ENCODE data around the gene NOC2L. TPM values are rescaled to one million over a fixed set of nuclear protein-coding genes. Genes with fewer than 3 reads are reported as not detected.

The NOC2L gene
- total RNA-seq, 2 donors from 2014 or later: 29.5 to 38.8 TPM

DNA sequence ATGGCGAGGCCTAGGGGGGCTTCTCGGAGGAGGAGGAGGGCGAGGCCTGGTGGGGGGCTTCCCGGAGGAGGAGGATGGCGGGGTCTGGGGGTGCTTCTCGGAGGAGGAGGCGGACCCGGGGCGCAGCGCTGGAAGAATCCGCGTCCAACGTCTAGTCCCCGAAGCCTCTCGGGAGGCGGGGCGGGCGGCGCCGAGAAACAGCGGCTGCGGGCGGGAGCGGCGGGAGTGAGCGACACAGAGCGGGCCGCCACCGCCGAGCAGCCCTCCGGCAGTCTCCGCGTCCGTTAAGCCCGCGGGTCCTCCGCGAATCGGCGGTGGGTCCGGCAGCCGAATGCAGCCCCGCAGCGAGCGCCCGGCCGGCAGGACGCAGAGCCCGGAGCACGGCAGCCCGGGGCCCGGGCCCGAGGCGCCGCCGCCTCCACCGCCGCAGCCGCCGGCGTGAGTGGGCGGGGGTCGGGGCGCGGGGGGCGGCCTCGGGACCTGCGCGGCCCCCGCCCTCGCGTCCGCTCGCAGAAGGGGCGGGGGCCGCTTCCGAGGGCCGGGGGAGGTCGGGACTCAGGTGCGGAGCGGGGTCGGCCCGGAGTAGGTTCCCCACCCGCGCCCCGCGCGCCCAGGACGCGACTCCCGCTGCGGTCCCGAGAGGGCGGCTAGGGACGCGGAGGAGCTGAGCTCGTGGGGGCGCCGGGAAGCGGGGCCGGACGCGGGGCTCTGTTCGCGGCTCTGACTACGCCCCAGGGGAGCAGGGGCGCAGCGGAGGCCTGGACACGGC, 1.5 kb upstream of the NOC2L start, which contains the start of gene KLHL17:
TSS of gene KLHL17 (plus strand) at position 222 of the 769 bp plus-strand sequence. CDS start at position 332, 110 bp downstream.
- DNase-seq (ENCODE audit: low spot score): peak; percentile 70
- H3K27ac ChIP-seq: peak within 1 kb of the TSS; percentile 16 to 31

DNA sequence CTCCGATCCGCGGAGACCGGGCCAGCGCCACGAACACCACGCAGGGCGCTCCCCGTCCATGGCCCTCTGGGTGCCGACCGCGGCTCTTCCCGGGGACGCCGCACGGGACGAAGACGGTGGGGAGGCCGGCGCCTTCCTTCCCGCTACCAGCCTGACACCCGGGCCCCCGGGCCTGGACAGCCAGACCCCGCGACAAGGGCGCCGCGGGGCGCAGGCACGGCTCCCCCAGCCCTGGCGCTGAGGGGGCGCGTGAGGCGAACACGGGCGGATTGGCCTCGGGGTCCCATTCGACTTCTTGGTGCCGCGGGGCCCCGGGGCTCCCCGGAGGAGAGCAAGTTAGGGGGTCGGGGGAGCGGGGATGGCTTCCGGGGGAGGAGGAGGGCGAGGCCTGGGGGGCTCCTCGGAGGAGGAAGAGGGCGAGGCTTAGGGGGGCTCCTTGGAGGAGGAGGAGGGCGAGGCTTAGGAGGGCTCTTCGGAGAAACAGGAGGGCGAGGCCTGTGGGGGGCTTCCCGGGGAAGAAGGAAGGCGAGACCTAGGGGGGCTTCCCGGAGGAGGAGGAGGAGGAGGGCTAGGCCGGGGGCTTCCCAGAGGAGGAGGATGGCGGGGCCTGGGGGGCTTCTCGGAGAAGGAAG, 791 bp upstream of the NOC2L start:
- no peaks in the 10 kb centered on the region for H3K9me3 ChIP-seq
- H3K36me3 ChIP-seq: peaks cover 19% of the 10 kb centered on the region
- DNase-seq (ENCODE audit: low spot score): no peak
- TF ChIP-seq, protein P1, sequence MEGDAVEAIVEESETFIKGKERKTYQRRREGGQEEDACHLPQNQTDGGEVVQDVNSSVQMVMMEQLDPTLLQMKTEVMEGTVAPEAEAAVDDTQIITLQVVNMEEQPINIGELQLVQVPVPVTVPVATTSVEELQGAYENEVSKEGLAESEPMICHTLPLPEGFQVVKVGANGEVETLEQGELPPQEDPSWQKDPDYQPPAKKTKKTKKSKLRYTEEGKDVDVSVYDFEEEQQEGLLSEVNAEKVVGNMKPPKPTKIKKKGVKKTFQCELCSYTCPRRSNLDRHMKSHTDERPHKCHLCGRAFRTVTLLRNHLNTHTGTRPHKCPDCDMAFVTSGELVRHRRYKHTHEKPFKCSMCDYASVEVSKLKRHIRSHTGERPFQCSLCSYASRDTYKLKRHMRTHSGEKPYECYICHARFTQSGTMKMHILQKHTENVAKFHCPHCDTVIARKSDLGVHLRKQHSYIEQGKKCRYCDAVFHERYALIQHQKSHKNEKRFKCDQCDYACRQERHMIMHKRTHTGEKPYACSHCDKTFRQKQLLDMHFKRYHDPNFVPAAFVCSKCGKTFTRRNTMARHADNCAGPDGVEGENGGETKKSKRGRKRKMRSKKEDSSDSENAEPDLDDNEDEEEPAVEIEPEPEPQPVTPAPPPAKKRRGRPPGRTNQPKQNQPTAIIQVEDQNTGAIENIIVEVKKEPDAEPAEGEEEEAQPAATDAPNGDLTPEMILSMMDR (IDR thresholded peaks at IDR 0.05): no peak
- H3K27me3 ChIP-seq: no peaks in the 10 kb centered on the region
- H3K27ac ChIP-seq: peak overlapping the region in 1 of 2 donors; percentile 31
- peaks cover 0 to 33% of the 10 kb centered on the region in 2 donors for H3K4me1 ChIP-seq
- peak overlapping the region; percentile 88 to 100 for H3K4me3 ChIP-seq

More for the DNA sequence above, 1.5 kb upstream of the NOC2L start, which contains the start of gene KLHL17:
- Histone ChIP-seq H3K4me1 (peaks cover 0 to 33% of the 10 kb centered on the region in 2 donors), H3K27me3 (no peaks in the 10 kb centered on the region), H3K4me3 (peak within 1 kb of the TSS; percentile 88 to 100), H3K36me3 (peaks cover 12% of the 10 kb centered on the region), H3K9me3 (no peaks in the 10 kb centered on the region)
- TF ChIP-seq, protein P1 (IDR thresholded peaks at IDR 0.05): no peak

DNA sequence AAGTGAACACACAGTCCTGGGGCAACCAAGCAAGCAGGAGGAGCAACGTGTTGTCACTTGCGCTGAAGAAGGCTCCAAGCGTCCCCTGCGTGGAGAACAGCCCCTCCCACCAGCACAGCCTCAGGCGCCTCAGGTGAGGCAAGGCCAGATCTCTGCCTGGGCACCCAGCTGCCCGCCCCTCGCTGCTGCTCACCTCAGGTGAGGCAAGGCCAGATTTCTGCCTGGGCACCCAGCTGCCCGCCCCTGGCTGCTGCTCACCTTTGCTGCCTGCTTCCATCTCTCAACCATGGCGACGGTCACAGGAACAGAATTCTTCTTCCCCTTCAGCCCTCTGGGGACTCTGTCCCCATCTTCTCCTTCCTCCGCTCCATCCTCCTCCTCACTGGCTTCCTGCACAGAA, 2.4 kb downstream of the NOC2L start:
- TF ChIP-seq, protein P1 (IDR thresholded peaks at IDR 0.05): no peak
- no peaks in the 10 kb centered on the region for H3K27me3 ChIP-seq
- no peaks in the 10 kb centered on the region for H3K9me3 ChIP-seq
- H3K27ac ChIP-seq: no peak overlapping the region
- no peak overlapping the region for H3K4me3 ChIP-seq
- H3K4me1 ChIP-seq: peaks cover 0 to 33% of the 10 kb centered on the region in 2 donors
- no peak for DNase-seq (ENCODE audit: low spot score)
- peaks cover 51% of the 10 kb centered on the region for H3K36me3 ChIP-seq

DNA sequence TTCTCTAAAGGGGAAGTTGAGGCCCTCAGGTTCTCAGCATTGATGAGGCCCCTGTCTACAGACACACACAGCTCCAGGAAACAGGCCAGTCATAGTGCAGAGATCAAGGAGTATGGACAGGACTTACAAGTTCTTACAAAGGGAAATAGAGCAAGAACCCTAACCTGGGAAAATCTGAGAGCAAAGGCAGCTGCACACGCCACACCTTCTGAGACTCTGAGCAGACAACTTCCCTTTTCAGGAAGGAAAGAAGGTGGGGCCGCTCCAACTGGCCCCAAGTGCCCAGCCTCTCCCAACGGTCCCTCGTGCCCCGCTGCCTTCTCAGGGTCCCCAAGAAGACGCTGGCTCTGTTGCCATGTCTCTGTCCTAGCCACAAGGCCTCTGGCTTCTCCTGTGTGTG, 3.6 kb downstream of the NOC2L start:
- H3K9me3 ChIP-seq: no peaks in the 10 kb centered on the region
- H3K36me3 ChIP-seq: peaks cover 63% of the 10 kb centered on the region
- H3K27ac ChIP-seq: no peak overlapping the region
- H3K4me3 ChIP-seq: no peak overlapping the region
- no peak for DNase-seq (ENCODE audit: low spot score)
- TF ChIP-seq, protein P1 (IDR thresholded peaks at IDR 0.05): no peak
- no peaks in the 10 kb centered on the region for H3K27me3 ChIP-seq
- H3K4me1 ChIP-seq: peaks cover 0 to 28% of the 10 kb centered on the region in 2 donors

DNA sequence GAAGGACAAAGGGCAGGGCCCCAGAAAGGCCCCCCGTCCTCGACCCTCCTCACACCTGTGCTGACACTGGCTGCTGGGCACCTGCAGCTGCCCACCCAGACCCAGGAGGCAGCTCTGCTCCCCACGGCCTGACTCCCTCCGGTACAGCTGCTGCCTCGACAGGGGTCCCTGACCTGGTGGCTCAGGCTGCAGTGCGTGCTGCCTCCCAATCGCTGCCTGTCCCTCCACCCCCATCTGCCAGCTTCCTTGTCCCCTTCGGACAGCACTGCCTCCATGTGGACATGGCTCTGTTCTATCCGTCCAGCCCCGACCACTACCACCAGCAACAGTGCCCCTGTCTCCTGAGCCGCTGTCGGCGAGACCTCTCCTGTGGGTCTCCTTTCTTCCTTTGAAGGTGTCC, 4.1 kb downstream of the NOC2L start:
- Histone ChIP-seq H3K9me3 (no peaks in the 10 kb centered on the region), H3K27ac (no peak overlapping the region), H3K4me1 (peaks cover 0 to 24% of the 10 kb centered on the region in 2 donors), H3K36me3 (peaks cover 68% of the 10 kb centered on the region), H3K4me3 (no peak overlapping the region), H3K27me3 (no peaks in the 10 kb centered on the region)
- DNase-seq (ENCODE audit: low spot score): no peak
- TF ChIP-seq, protein P1 (IDR thresholded peaks at IDR 0.05): no peak

All from right atrium auricular region (tissue), 2 donors.